OCI-LY1 (cell line): ENCODE results near the gene ACTN4.

Source experiments
- EZH2 ChIP-seq: fragments of 200-600 bp; sonication (generic), shearing (Covaris generic); IDR thresholded peaks from 2 replicates; pipeline ENCODE4 v1.8.0; 2017; ENCODE audit warnings: borderline replicate concordance, mixed run types, mild to moderate bottlenecking, antibody characterized with exemption, low read length, moderate library complexity, mixed read lengths
- TF ChIP-seq, protein P1 (sequence below): fragments of 200-600 bp; sonication (generic), shearing (Covaris generic); IDR thresholded peaks from 2 replicates; pipeline ENCODE4 v1.5.1; 2017; ENCODE audit warnings: mild to moderate bottlenecking, antibody characterized with exemption, low read length, moderate library complexity, mixed read lengths

DNA sequence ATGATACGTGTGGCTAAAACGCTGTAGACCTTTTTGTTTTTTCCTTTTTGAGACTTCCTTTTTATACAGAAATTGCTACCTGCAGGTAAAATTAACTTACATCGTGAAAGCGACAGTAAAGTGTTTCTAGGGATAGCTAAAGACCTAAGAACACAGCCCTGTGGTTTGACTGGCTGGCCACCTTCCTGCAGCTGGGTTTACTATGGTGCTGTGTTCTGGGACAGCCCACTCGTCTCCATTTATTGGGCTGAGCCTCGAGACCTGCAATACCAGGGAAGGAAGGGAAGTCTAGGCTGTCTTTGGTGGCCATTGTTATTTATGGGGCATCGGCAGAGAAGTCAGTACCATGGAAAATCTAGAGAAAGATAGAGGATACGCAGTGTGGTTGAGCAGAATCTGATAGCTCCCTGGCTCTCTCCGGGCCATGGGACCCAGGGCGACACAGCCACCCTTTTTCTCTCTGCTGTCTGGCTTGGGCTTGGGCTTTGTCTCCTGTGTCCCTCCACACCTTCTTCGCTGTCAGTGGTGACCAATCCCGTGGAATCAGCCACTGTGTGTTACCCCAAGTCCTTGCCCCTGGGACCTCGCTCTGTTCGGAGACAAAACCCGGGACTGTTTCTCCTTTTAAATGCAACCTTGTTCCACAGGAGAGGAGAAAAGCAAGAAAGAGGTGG is 30.9 kb downstream of the ACTN4 start:
- TF ChIP-seq, protein P1, sequence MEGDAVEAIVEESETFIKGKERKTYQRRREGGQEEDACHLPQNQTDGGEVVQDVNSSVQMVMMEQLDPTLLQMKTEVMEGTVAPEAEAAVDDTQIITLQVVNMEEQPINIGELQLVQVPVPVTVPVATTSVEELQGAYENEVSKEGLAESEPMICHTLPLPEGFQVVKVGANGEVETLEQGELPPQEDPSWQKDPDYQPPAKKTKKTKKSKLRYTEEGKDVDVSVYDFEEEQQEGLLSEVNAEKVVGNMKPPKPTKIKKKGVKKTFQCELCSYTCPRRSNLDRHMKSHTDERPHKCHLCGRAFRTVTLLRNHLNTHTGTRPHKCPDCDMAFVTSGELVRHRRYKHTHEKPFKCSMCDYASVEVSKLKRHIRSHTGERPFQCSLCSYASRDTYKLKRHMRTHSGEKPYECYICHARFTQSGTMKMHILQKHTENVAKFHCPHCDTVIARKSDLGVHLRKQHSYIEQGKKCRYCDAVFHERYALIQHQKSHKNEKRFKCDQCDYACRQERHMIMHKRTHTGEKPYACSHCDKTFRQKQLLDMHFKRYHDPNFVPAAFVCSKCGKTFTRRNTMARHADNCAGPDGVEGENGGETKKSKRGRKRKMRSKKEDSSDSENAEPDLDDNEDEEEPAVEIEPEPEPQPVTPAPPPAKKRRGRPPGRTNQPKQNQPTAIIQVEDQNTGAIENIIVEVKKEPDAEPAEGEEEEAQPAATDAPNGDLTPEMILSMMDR: no peak
- TF ChIP-seq EZH2: no peak
